ENCODE measurements around the gene FHL2. TPM values are rescaled to one million over a fixed set of nuclear protein-coding genes. Genes with fewer than 3 reads are reported as not detected.

Gene FHL2
- total and polyA plus RNA-seq, 4 donors = 3.9 to 9.0 (median 6.5) TPM

- TF ChIP-seq FOXA2 (IDR thresholded peaks at IDR 0.05) = no peak
- TF ChIP-seq HNF4G (IDR thresholded peaks at IDR 0.05) = no peak
- TF ChIP-seq FOXA1 (IDR thresholded peaks at IDR 0.05) = no peak
- no peak for TF ChIP-seq MAX (IDR thresholded peaks at IDR 0.05)
- TF ChIP-seq GABPA (IDR thresholded peaks at IDR 0.05 in 1 of 2, conservative IDR thresholded peaks at IDR 0.05 in 1 of 2) = no peak
- no peak for TF ChIP-seq SP1 (IDR thresholded peaks at IDR 0.05)
- TF ChIP-seq HNF4A (conservative IDR thresholded peaks at IDR 0.05) = no peak
- TF ChIP-seq EGR1 (IDR thresholded peaks at IDR 0.05; ENCODE audit: low read depth in 2 of 2) = no peak
- no peak for TF ChIP-seq TAF1 (conservative IDR thresholded peaks at IDR 0.05)
- H3K27ac ChIP-seq (ENCODE audit: low read depth in 1 of 2, low read length in 2 of 2) = no peak overlapping the region
These were observed 6.8 kb downstream of the FHL2 start for GRCh38 chr2:105391763-105392662.

DNA sequence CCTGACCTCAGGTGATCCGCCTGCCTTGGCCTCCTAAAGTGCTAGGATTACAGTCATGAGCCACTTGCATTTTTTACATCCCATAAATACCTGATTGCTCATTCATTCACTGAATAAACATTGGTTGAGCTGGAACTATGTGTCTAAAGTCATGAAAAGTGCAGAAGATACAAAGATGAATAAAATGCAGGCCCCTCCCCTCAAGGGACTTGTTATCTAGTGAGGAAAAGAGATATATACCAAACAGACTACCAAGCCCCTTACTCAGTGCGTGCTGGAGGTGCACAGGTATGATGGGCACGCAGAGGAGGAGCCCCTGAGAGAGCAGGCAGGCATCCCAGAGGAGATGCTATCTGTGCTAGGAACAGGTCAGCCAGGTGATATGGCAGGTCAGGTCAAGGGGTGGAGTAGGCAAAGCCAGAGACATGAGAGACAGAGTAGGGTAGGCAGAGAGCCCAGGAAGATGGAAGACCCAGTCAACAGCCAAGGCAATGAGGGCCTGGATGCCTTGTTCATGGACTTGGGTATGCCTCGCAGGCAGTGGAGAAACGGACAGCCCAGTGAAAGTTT, 7.7 kb downstream of the FHL2 start:
- H3K9me3 ChIP-seq (ENCODE audit: control insufficient read depth in 4 of 4, low read length in 3 of 4) = no peaks in the 10 kb centered on the region
- H3K4me1 ChIP-seq (ENCODE audit: control insufficient read depth in 4 of 4, insufficient read depth in 4 of 4, low read length in 3 of 4) = no peaks in the 10 kb centered on the region
- H3K27ac ChIP-seq (ENCODE audit: low read depth in 1 of 2, low read length in 2 of 2) = no peak overlapping the region
- H3K27me3 ChIP-seq (ENCODE audit: control insufficient read depth in 4 of 4, insufficient read depth in 4 of 4, low read length in 3 of 4) = no peaks in the 10 kb centered on the region
- H3K9ac ChIP-seq (ENCODE audit: low read depth in 1 of 2, low read length in 2 of 2) = no peak overlapping the region
- DNase-seq (ENCODE audit: low spot score) = no peak
- H3K4me3 ChIP-seq (ENCODE audit: low read depth in 1 of 3, low read length in 3 of 3) = no peak overlapping the region
- no peaks in the 10 kb centered on the region for H3K36me3 ChIP-seq (ENCODE audit: control insufficient read depth in 4 of 4, insufficient read depth in 3 of 4, low read depth in 1 of 4, low read length in 3 of 4)
- TF ChIP-seq NR2F2 (IDR thresholded peaks at IDR 0.05) = no peak
- TF ChIP-seq EGR1 (IDR thresholded peaks at IDR 0.05; ENCODE audit: low read depth in 2 of 2) = no peak
- no peak for TF ChIP-seq HNF4A (conservative IDR thresholded peaks at IDR 0.05)
- no peak for TF ChIP-seq FOXA1 (IDR thresholded peaks at IDR 0.05)
- TF ChIP-seq, protein P1, sequence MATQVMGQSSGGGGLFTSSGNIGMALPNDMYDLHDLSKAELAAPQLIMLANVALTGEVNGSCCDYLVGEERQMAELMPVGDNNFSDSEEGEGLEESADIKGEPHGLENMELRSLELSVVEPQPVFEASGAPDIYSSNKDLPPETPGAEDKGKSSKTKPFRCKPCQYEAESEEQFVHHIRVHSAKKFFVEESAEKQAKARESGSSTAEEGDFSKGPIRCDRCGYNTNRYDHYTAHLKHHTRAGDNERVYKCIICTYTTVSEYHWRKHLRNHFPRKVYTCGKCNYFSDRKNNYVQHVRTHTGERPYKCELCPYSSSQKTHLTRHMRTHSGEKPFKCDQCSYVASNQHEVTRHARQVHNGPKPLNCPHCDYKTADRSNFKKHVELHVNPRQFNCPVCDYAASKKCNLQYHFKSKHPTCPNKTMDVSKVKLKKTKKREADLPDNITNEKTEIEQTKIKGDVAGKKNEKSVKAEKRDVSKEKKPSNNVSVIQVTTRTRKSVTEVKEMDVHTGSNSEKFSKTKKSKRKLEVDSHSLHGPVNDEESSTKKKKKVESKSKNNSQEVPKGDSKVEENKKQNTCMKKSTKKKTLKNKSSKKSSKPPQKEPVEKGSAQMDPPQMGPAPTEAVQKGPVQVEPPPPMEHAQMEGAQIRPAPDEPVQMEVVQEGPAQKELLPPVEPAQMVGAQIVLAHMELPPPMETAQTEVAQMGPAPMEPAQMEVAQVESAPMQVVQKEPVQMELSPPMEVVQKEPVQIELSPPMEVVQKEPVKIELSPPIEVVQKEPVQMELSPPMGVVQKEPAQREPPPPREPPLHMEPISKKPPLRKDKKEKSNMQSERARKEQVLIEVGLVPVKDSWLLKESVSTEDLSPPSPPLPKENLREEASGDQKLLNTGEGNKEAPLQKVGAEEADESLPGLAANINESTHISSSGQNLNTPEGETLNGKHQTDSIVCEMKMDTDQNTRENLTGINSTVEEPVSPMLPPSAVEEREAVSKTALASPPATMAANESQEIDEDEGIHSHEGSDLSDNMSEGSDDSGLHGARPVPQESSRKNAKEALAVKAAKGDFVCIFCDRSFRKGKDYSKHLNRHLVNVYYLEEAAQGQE (IDR thresholded peaks at IDR 0.05) = no peak
- no peak for TF ChIP-seq CTCF (IDR thresholded peaks at IDR 0.05; ENCODE audit: low read depth, low read length, missing input control)
- TF ChIP-seq TAF1 (conservative IDR thresholded peaks at IDR 0.05) = no peak
- no peak for TF ChIP-seq YY1 (IDR thresholded peaks at IDR 0.05)
- TF ChIP-seq MAX (IDR thresholded peaks at IDR 0.05) = no peak
- TF ChIP-seq ATF3 (IDR thresholded peaks at IDR 0.05) = no peak
- no peak for TF ChIP-seq JUND (IDR thresholded peaks at IDR 0.05)
- no peak for TF ChIP-seq RAD21 (IDR thresholded peaks at IDR 0.05)
- TF ChIP-seq SP1 (IDR thresholded peaks at IDR 0.05) = no peak
- 89% methylated on average over 5 of the region's 5 CpGs for WGBS

More at GRCh38 chr2:105391763-105392662, 6.8 kb downstream of the FHL2 start:
- Histone ChIP-seq H3K9me3 (ENCODE audit: control insufficient read depth in 4 of 4, low read length in 3 of 4) (no peaks in the 10 kb centered on the region), H3K4me1 (ENCODE audit: control insufficient read depth in 4 of 4, insufficient read depth in 4 of 4, low read length in 3 of 4) (no peaks in the 10 kb centered on the region), H3K27me3 (ENCODE audit: control insufficient read depth in 4 of 4, insufficient read depth in 4 of 4, low read length in 3 of 4) (no peaks in the 10 kb centered on the region), H3K9ac (ENCODE audit: low read depth in 1 of 2, low read length in 2 of 2) (no peak overlapping the region), H3K36me3 (ENCODE audit: control insufficient read depth in 4 of 4, insufficient read depth in 3 of 4, low read depth in 1 of 4, low read length in 3 of 4) (no peaks in the 10 kb centered on the region), H3K4me3 (ENCODE audit: low read depth in 1 of 3, low read length in 3 of 3) (no peak overlapping the region)
- 85% methylated on average over 9 of the region's 9 CpGs for WGBS
- no peak for DNase-seq (ENCODE audit: low spot score)
